ENCODE results near the gene SPATA31A6.
"Not testable (repeated sequence)": the region's sequence is repeated elsewhere in the genome, so short reads cannot be mapped to it uniquely, and the experiment has no call there.

The SPATA31A6 gene

DNA sequence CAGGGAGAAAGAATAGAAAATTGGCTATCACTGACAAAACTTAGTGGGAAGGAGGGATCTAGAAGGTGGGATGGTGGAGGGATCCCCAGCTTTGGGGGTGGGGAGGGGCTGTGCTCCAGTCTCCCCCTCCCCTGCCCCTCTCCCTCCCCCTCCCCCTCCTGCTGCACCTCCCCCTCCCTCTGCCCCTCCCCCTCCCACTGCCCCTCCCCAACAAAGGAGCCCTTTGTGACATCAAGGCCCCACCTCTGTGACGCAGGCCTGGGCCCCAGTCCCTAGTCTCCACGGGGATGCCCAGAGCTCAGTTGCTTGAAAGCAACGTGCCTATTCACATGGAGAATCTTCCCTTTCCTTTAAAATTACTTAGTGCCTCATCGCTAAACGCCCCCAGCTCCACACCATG lies at the start of gene SPATA31A6:
Gene SPATA31A6 (plus strand): TSS at position 301 of the 400 bp plus-strand sequence. CDS start 29 bp downstream, at position 330.
- not testable (repeated sequence) for DNase-seq

- not testable (repeated sequence) for DNase-seq
Measured at GRCh38 chr9:42160299-42160698, 23.2 kb upstream of the SPATA31A6 start.

DNA sequence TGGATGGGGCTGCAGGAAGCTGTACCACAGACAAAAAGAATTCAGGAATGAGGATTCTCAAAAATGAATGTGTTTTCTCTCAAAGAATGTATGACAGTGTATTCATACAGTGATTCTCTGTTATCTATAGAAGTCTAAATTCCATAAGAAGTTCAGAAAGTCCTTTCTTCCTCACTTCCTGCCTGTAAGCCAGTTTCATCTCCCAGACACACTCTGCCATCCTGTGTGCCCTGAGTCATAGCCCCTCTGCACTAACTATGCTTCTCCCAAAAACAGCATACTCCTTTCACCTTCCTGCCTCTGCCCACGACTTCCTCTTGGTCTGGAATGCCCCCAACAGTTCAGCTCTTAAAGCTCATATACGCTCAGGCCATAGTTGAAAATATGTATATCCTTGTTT lies 36.4 kb downstream of the SPATA31A6 start:
- DNase-seq, result not testable (repeated sequence)

GRCh38 chr9:42223230-42223629 lies 39.8 kb downstream of the SPATA31A6 start:
- not testable (repeated sequence) for DNase-seq

DNA sequence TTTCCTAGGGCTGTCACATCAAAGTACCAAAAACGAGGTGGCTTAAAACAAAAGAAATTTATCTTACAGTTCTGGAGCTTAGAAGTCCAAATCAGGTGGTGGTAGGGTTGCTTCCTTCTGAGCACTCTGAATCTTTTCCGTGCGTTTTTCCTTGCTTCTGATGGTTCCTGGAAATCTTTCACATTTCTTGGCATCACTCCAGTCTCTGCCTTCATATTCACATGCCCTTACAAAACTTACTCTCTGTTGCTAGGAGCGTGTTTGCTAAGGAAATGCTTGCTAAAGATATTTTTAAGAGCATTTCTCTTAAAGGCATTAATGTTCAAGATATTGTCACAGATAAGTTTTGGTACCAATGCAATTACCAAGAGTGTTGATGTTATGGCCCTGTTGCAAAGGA lies 49.6 kb downstream of the SPATA31A6 start:
- not testable (repeated sequence) for DNase-seq

- not testable (repeated sequence) for DNase-seq
Measured at GRCh38 chr9:42234610-42235009, 51.2 kb downstream of the SPATA31A6 start.

DNA sequence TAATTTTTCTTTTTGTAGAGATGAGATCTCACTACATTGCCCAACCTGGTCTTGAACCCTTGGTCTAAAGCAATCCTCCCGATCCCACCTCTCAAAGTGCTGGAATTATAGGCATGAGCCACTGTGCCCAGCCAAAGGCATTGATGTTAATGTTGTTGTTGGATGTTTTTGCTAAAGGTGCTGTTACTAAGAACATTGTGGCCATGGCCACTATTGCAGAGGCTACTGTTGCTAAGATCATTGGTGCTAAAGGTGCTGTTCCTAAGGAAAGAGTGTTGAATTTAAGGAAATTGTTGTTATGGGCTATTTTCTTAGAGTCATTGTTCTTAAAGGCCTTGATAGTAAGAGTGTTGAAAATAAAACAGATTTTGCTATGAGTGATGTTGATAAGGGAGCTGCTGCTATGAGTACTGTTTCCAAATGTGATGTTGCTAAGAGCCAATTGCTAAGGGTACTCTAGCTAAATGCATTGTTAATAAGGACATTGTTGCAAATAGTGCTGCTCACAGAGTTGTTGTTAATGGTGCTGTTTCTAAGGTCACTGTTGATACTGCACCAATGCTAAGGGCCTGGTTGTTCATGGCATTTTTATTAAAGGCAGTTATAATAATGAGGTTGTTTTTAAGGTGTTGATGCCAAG lies 52.0 kb downstream of the SPATA31A6 start:
- not testable (repeated sequence) for DNase-seq

DNA sequence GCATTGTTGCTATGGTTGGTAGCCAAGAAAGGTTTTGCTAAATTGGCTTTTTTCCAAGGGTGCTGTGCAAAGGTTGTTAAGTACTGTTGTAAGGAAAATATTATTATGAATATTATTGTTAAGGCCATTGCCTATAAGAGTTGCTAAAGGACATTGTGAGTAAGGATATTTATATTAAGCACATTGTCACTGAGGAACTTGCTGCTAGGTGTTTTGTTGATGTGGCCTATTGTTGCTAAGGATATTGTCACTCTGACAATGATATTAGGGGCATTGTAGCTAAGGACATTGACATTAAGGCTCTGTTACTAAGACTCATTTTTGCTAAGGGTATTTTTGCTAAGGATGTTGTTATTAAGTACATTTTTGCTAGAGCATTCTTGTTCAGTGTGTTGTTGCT lies 52.6 kb downstream of the SPATA31A6 start:
- not testable (repeated sequence) for DNase-seq

DNA sequence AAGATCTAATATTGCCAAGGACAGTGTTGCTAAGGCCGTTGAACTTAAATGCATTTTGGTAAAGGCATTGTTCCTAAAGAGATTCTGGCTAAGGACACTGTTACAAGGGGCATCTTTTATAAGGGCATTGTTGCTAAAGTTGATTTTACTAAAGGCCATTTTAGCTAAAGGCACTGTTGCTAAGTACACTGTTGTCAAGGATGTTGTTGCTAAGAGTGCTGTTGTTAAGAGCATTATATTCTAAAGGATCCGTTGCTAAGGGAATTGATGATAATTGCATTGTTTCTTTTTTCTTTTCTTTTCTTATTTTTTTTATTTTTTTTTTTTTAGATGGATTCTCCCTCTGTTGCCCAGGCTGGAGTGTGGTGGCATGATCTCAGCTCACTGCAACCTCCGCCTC lies 53.9 kb downstream of the SPATA31A6 start:
- DNase-seq, result not testable (repeated sequence)

DNA sequence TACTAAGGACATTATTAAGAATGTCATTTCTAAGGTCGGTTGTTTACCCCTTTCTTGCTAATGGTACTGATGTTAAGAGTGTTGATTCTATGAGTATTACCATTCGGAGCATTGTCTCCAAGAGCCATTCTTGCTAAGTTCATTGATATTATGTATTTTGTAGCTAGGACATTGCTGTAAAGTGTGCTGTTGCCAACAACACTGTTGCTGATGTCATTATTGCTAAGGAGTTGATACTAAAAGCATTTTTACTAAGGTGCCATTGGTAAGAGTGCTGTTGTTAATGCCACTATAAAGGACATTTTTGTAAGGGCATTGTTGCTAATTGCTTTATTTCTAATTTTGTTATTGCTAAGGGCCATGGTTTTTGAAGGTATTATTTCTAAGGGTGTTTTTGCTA lies 55.4 kb downstream of the SPATA31A6 start:
- DNase-seq, result not testable (repeated sequence)

All from suppressor macrophage treated with lipopolysaccharide for 4 hours (primary cell).